Naive B cell (primary cell): Measurements from ENCODE around the gene LDB1. TPM values are rescaled to one million over a fixed set of nuclear protein-coding genes. Genes with fewer than 3 reads are reported as not detected.

Experiments
- ATAC-seq, 2 donors: fragments of 150-1000 bp; cut with Tn5 transposase; 2 replicates each; pipeline ENCODE4 v1.10.0; 2021; ENCODE audit warnings: low read depth in 2 of 2, mild to moderate bottlenecking in 2 of 2, moderate library complexity in 2 of 2
- DNase-seq: peaks from one replicate; pipeline ENCODE4 v3.0.0; 2022
- H3K27ac Mint-ChIP-seq, 6 donors: one replicate each; pipeline ENCODE4 v1.8.0; 2020 to 2022; ENCODE audit warnings: mild to moderate bottlenecking in 6 of 6, mixed read lengths in 6 of 6, moderate library complexity in 5 of 6, inconsistent platforms in 2 of 6
- H3K27me3 Mint-ChIP-seq, 3 donors: one replicate each; pipeline ENCODE4 v1.8.0; 2021 to 2022; ENCODE audit warnings: mixed read lengths in 3 of 3, mild to moderate bottlenecking in 1 of 3
- H3K36me3 Mint-ChIP-seq, 2 donors: one replicate each; pipeline ENCODE4 v1.8.0; 2020 to 2022; ENCODE audit warnings: mixed read lengths in 2 of 2, inconsistent platforms in 1 of 2, mild to moderate bottlenecking in 1 of 2
- H3K4me1 Mint-ChIP-seq, 3 donors: one replicate each; pipeline ENCODE4 v1.8.0; 2020 to 2022; ENCODE audit warnings: mixed read lengths in 3 of 3, inconsistent platforms in 1 of 3, mild to moderate bottlenecking in 1 of 3, moderate library complexity in 1 of 3
- H3K4me3 Mint-ChIP-seq, 8 donors: one replicate each; pipeline ENCODE4 v1.8.0; 2020 to 2022; ENCODE audit warnings: mild to moderate bottlenecking in 8 of 8, mixed read lengths in 8 of 8, moderate library complexity in 8 of 8, inconsistent platforms in 2 of 8
- H3K9me3 Mint-ChIP-seq, 7 donors: one replicate each; pipeline ENCODE4 v1.8.0; 2020 to 2022; ENCODE audit warnings: mixed read lengths in 7 of 7, mild to moderate bottlenecking in 5 of 7, inconsistent platforms in 2 of 7, moderate library complexity in 1 of 7
- polyA plus RNA-seq, 6 donors: library from polyadenylated mRNA; unstranded; fragments of 300-500 nt; fragmentation: Illumina TruSeq; gene quantifications; one replicate each; pipeline ENCODE4 v1.2.3, GENCODE V29; 2021; ENCODE audit warnings: low read depth in 6 of 6

Gene LDB1, protein sequence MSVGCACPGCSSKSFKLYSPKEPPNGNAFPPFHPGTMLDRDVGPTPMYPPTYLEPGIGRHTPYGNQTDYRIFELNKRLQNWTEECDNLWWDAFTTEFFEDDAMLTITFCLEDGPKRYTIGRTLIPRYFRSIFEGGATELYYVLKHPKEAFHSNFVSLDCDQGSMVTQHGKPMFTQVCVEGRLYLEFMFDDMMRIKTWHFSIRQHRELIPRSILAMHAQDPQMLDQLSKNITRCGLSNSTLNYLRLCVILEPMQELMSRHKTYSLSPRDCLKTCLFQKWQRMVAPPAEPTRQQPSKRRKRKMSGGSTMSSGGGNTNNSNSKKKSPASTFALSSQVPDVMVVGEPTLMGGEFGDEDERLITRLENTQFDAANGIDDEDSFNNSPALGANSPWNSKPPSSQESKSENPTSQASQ
- polyA plus RNA-seq = 10 to 100 TPM in 5 of 6 donors, 1 to 10 TPM in 1; 7.1 to 37.9 (median 30.5) TPM

DNA sequence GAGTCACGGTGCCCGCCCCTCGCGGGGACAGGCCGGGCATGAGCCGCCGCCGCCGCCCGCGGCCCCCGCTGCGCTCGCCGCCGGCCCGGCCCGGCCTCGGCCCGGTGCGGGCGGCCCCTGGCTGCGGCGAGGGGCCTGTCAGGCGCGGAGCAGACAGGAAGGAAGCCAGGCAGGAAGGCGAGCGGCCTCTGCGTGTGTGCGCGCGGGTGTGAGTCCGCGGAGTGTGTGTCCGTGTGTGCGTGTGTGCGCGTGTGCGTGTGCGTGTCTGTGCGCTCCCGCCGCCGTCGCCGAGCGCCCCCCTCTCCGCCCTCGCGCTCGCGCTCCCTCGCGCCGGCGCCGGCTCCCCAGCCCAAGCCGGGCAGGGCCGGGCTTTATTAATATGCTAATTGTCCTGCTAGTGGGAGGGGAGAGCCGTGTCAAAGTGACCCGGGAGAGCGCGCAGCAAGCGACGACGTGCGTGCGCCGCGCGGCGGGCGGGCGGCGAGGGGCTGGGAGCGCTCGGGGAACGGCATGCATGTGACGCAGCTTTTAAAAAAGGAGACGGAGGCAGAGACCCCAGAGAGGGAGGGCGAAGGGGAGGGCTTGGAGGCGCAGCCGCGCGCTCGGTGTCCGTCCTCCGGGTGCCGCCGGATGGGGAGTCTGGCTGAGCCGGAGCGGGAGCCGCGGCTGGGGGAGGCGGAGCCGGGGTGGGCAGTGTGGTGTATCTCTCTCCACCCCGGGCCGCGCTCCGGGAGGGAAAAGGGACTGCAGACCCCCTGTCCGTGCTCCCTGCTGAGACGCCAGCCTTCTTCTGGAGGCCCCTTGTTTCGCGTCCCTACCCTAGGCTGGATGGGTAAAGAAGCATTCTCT lies at the start of gene LDB1:
TSS of gene LDB1 (minus strand) at position 227 of the 849 bp plus-strand sequence. CDS start 258 bp downstream, outside the sequence.
- peak; percentile 82 for DNase-seq
- peak within 1 kb of the TSS; percentile 89 to 98 (median 96) for H3K27ac Mint-ChIP-seq
- peak; percentile 68 to 70 for ATAC-seq
- peaks cover 53 to 63% (median 60%) of the 10 kb centered on the region in 3 donors for H3K4me1 Mint-ChIP-seq
- H3K9me3 Mint-ChIP-seq = no peaks in the 10 kb centered on the region
- H3K27me3 Mint-ChIP-seq = no peaks in the 10 kb centered on the region
- peak within 1 kb of the TSS; percentile 91 to 97 (median 93) for H3K4me3 Mint-ChIP-seq
- H3K36me3 Mint-ChIP-seq = no peaks in the 10 kb centered on the region

DNA sequence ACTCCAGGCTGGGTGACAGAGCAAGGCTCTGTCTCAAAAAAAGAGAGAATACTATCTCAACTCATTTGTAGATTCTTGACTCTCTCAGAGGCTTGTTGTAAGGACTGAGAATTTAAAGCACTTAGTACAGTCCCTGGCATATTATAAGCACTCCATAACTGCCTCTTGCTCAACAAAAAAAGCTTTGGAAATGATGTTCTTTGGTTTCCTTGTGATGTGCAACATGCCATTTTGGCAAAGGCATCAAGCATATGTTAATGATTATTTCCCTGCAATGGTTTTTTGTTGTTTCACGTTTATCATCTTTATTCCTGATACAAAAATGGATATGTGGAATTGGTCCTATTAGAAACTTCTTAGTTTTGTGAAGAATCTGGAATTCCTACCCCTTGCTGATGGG lies 47.7 kb upstream of the LDB1 start:
- Mint-ChIP-seq H3K36me3 (peaks cover 0 to 12% of the 10 kb centered on the region in 2 donors), H3K4me3 (peak overlapping the region in 1 of 8 donors; percentile 5), H3K27me3 (peaks cover 0 to 4% (median 0%) of the 10 kb centered on the region in 3 donors), H3K9me3 (no peaks in the 10 kb centered on the region), H3K27ac (no peak overlapping the region), H3K4me1 (peaks cover 4 to 17% (median 5%) of the 10 kb centered on the region in 3 donors)
- DNase-seq (no peak), ATAC-seq (no peak)

DNA sequence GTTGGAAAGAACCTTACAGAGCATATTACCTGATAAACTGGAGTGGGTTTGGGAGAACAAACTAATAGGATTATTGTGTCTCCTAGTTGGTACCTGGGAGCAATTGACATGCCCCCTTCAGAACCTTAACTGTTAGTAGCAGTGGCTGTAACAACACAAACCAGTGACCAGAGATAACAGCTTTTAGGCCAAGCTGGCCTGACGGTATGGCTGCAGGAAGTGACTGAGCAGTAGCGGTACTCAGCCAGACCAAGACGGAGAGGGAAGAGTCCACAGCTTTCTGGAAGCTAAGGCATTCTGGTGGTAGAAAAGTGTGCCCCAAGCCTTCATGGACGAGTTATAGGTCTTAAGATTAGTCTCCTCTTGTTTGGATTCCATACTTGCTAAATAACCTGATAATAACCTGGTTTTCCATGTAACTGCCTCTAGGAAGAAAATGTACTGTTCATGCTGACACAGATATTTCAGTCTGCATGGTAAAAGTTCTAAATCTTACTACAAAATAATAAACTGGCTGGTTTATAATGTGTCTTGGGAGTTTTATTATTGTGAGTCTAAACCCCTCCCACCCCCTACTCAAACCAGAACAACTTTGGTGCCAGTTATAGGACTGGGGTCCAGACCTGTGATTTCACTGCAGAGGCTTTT lies 43.3 kb upstream of the LDB1 start:
- H3K4me1 Mint-ChIP-seq = peaks cover 0 to 5% (median 3%) of the 10 kb centered on the region in 3 donors
- H3K27ac Mint-ChIP-seq = no peak overlapping the region
- H3K9me3 Mint-ChIP-seq = no peaks in the 10 kb centered on the region
- no peaks in the 10 kb centered on the region for H3K27me3 Mint-ChIP-seq
- ATAC-seq (no peak), DNase-seq (no peak)
- H3K36me3 Mint-ChIP-seq = peaks cover 29 to 33% of the 10 kb centered on the region in 2 donors
- H3K4me3 Mint-ChIP-seq = no peak overlapping the region

DNA sequence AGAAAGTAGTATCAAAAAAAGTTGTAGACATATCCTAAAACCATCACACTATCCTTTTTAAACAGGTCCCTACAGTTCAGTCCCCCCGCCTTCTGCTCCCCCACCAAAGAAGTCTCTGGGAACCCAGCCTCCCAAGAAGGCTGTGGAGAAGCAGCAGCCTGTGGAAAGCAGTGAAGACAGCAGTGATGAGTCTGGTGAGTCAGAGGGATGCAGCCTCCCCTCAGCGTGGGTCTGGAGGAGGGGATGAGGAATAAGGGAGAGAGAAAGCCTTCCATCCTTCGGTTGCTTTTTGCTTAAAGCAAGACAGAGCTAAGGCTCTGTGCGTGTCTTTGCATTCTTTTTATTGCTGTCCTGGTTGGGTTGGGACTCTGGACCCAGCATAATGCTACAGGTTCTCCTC lies 39.7 kb upstream of the LDB1 start:
- Mint-ChIP-seq H3K27ac (peak overlapping the region in 2 of 6 donors; percentile 21 to 64), H3K4me1 (peaks cover 5 to 15% (median 11%) of the 10 kb centered on the region in 3 donors), H3K4me3 (no peak overlapping the region), H3K9me3 (no peaks in the 10 kb centered on the region), H3K27me3 (no peaks in the 10 kb centered on the region), H3K36me3 (peaks cover 37 to 42% of the 10 kb centered on the region in 2 donors)
- DNase-seq (no peak), ATAC-seq (no peak)

DNA sequence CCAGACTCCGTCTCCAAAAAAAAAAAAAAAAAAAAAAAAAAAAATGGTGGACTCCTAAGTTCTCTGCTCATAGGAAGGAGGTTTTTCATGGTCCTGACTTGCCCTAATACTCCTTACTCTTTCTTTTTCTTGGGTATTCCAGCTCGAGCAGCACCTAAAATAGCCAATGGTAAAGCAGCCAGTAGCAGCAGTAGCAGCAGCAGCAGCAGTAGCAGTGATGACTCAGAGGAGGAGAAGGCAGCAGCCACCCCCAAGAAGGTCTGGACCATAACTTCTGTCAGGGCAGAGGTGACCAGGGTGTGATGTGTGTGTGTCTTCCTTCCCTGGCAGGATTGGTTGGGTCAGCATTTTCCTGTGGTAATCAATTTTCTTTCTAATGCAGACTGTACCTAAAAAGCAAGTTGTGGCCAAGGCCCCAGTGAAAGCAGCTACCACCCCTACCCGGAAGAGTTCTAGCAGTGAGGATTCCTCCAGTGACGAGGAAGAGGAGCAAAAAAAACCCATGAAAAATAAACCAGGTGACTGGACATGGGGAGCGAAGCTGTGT lies 39.0 kb upstream of the LDB1 start:
- peaks cover 37 to 42% of the 10 kb centered on the region in 2 donors for H3K36me3 Mint-ChIP-seq
- H3K27ac Mint-ChIP-seq = peak overlapping the region in 1 of 6 donors; percentile 27
- no peak overlapping the region for H3K4me3 Mint-ChIP-seq
- ATAC-seq (no peak), DNase-seq (no peak)
- H3K9me3 Mint-ChIP-seq = no peaks in the 10 kb centered on the region
- peaks cover 5 to 21% (median 11%) of the 10 kb centered on the region in 3 donors for H3K4me1 Mint-ChIP-seq
- H3K27me3 Mint-ChIP-seq = no peaks in the 10 kb centered on the region

DNA sequence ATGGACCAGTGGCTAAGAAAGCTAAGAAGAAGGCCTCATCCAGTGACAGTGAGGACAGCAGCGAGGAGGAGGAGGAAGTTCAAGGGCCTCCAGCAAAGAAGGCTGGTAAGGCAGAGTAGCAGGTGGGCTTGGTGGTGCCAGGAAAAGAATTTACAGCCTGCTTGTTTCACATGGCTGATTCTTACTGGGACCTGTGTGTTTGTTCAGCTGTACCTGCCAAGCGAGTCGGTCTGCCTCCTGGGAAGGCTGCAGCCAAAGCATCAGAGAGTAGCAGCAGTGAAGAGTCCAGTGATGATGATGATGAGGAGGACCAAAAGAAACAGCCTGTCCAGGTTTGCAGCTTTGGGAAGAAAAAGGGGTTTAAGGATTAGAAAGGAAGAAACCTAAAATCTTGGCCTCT lies 37.1 kb upstream of the LDB1 start:
- Mint-ChIP-seq H3K4me1 (peaks cover 21 to 37% (median 21%) of the 10 kb centered on the region in 3 donors), H3K36me3 (peaks cover 29 to 37% of the 10 kb centered on the region in 2 donors), H3K9me3 (no peaks in the 10 kb centered on the region), H3K27ac (peak overlapping the region in 3 of 6 donors; percentile 9 to 85 (median 25)), H3K4me3 (peak overlapping the region in 1 of 8 donors; percentile 12), H3K27me3 (no peaks in the 10 kb centered on the region)
- DNase-seq (no peak), ATAC-seq (no peak)

DNA sequence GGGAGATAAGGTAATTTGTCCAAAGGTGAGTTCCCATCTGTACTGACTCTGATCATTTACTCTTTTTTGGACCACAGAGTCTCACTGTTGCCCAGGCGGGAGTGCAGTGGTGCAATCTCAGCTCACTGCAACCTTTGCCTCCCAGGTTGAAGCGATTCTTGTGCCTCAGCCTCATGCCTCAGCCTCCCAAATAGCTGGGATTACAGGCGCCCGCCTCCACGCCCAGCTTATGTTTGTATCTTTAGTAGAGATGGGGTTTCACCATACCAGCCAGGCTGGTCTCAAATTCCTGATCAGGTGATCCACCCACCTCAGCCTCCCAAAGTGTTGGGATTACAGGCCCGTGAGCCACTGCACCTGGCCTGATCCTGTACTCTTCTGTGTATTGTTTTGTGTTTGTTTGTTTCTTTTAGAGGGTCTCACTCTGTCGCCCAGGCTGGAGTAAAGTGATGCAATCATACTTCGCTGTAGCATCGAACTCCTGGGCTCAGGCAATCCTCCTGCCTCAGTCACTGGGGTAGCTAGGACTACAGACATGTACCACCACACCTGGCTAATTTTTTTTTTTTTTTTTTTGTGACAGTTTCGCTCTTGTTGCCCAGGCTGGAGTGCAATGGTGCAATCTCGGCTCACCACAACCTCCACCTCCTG lies 34.4 kb upstream of the LDB1 start:
- peak overlapping the region in 6 of 8 donors; percentile 39 to 80 (median 66) for H3K4me3 Mint-ChIP-seq
- peaks cover 29 to 49% (median 34%) of the 10 kb centered on the region in 3 donors for H3K4me1 Mint-ChIP-seq
- ATAC-seq = no peak
- DNase-seq = no peak
- no peaks in the 10 kb centered on the region for H3K9me3 Mint-ChIP-seq
- H3K27me3 Mint-ChIP-seq = no peaks in the 10 kb centered on the region
- H3K27ac Mint-ChIP-seq = peak overlapping the region in 3 of 6 donors; percentile 22 to 86 (median 36)
- peaks cover 11 to 16% of the 10 kb centered on the region in 2 donors for H3K36me3 Mint-ChIP-seq

DNA sequence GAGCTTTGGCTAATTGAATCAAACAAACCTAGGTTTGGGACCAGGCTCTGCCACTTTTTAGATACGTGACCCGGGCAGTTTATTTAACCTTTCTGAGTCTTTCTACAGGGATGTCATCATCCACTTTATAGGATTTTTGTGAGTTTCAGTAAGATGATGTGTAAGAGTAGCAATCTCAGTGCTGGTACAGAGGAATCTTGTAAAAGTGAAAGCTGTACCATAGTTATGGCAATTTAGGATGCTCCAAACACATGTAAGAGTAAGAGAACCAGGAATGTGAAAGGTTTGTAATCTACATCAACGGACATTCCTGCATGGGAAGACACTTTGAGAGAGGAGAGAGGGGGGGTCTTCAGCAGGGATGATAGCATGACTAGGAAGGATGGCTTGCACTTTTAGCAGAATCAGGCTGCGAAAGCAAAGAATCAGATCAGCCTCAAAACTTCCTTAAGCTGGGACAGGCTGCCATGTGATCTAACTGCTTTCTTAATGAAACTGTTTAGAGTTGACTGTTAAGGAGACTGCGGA lies 33.0 kb upstream of the LDB1 start:
- no peak for DNase-seq
- Mint-ChIP-seq H3K4me1 (peaks cover 32 to 52% (median 34%) of the 10 kb centered on the region in 3 donors), H3K27me3 (no peaks in the 10 kb centered on the region), H3K27ac (peak overlapping the region; percentile 97 to 99 (median 99)), H3K4me3 (peak overlapping the region; percentile 92 to 99 (median 96)), H3K36me3 (peaks cover 14 to 18% of the 10 kb centered on the region in 2 donors), H3K9me3 (no peaks in the 10 kb centered on the region)
- ATAC-seq = no peak

DNA sequence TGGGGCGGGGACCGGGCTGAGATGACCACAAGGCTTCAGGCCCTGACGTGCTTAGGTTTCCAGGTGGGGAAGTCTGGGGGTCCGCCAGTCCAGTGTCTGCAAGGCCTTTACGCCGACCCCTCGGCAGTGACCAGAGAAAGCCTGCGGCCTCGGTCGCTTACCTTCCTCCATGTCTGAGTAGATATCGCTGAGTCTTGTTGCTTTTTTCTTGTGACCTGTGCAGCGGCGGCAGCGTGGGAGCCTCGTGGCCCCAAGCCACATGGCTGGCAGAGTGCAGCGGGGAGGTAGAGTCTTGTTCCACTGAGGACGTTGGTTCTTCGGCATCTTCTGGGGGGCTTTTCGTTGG lies 32.4 kb upstream of the LDB1 start:
- ATAC-seq (peak; percentile 4 to 5), DNase-seq (no peak)
- Mint-ChIP-seq H3K9me3 (no peaks in the 10 kb centered on the region), H3K4me3 (peak overlapping the region; percentile 92 to 99 (median 96)), H3K27ac (peak overlapping the region; percentile 97 to 99 (median 99)), H3K36me3 (peaks cover 15 to 18% of the 10 kb centered on the region in 2 donors), H3K27me3 (no peaks in the 10 kb centered on the region), H3K4me1 (peaks cover 31 to 54% (median 34%) of the 10 kb centered on the region in 3 donors)

DNA sequence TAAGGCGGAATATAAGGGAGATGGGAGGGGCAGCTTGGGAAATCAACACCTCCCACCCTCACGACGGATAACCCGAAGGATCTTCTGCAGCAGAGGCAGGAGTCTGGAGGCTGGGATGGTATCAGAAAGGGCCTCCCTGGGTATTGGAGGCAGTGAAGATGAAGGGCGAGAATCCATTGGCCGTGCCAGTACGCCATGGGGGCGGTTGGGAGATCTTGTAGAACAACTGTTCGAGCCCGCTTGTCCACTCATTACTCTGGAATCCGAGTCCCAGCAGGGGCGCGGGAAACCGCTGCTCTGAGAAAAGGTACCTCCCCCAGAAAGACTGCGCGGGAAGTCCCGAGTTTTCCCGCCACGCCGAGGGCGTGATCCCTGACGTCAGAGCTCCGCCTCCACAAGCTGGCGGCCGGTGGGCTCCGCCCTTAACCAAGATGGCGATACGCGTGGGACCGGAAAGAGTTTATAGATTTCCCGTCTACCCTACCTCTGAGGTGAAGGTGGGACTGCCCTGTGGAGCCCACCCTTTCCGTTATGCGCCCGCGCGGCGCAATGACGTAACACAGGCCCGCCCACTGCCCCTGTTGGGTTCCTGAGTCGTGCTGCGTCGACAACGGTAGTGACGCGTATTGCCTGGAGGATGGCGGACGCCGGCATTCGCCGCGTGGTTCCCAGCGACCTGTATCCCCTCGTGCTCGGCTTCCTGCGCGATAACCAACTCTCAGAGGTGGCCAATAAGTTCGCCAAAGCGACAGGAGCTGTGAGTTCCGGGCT lies 31.8 kb upstream of the LDB1 start, which contains the start of gene NOLC1:
TSS of gene NOLC1 (plus strand) at position 616 of the 771 bp plus-strand sequence. CDS start at position 638, 22 bp downstream.
- Mint-ChIP-seq H3K4me1 (peaks cover 29 to 50% (median 34%) of the 10 kb centered on the region in 3 donors), H3K27me3 (no peaks in the 10 kb centered on the region), H3K9me3 (no peaks in the 10 kb centered on the region), H3K4me3 (peak within 1 kb of the TSS; percentile 92 to 99 (median 96)), H3K36me3 (peaks cover 11 to 18% of the 10 kb centered on the region in 2 donors), H3K27ac (peak within 1 kb of the TSS; percentile 97 to 99 (median 99))
- ATAC-seq = peak; percentile 92 to 94
- peak; percentile 100 for DNase-seq

DNA sequence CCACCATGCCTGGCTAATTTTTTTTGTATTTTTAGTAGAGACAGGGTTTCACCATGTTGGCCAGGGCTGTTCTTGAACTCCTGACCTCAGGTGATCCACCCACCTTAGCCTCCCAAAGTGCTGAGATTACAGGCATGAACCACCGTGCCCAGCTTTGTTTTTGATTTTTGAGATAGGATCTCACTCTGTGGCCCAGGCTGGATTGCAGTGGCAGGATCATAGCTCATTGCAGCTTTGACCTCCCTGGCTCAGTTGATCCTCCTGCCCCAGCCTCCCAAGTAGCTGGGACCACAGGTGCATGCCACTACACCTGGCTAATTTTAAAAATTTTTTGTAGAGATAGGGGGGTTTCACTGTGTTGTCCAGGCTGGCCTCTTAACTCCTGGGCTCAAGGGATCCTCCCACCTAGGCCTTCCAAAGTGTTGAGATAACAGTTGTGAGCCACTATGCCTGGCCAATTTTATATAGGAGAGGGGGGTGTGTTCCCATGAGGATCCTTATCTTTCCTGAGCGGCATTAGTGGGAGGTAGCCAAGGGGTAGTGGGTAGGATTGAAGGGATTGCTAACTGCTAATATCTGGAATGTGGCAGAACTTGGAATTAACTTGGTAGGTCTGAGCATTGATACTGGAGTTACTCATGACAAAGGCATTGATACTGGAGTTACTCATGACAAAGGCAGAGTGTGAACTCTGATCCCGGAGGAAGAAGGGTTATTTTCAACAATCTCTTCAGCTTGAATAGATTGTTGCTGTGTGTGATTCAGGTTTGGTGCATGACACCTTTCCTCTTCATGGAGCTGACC lies 31.0 kb upstream of the LDB1 start:
- no peaks in the 10 kb centered on the region for H3K27me3 Mint-ChIP-seq
- H3K4me1 Mint-ChIP-seq = peaks cover 28 to 43% (median 34%) of the 10 kb centered on the region in 3 donors
- ATAC-seq (no peak), DNase-seq (no peak)
- H3K9me3 Mint-ChIP-seq = no peaks in the 10 kb centered on the region
- H3K36me3 Mint-ChIP-seq = peaks cover 9 to 19% of the 10 kb centered on the region in 2 donors
- peak overlapping the region; percentile 92 to 99 (median 96) for H3K4me3 Mint-ChIP-seq
- peak overlapping the region; percentile 97 to 99 (median 99) for H3K27ac Mint-ChIP-seq
